Hypothalamus (tissue), 51 donors: ENCODE data around the gene ABHD13.

ENCODE experiments used
- DNase-seq, 51 donors: peaks; one replicate each; lab custom pipeline; 2025; lab: John Stamatoyannopoulos, UW

The ABHD13 gene

GRCh38 chr13:108218044-108218974, at the start of gene ABHD13:
Gene ABHD13, plus strand, starts transcription at chr13:108218392. Its CDS starts 10,827 bp downstream, at chr13:108229219.
- DNase-seq = peak; percentile 43 to 96 (median 85)

GRCh38 chr13:108168929-108169328, 49.3 kb upstream of the ABHD13 start:
- no peak for DNase-seq

GRCh38 chr13:108176685-108177274, 41.4 kb upstream of the ABHD13 start:
- peak in 18 of 51 donors; percentile 1 to 45 (median 10) for DNase-seq

GRCh38 chr13:108178078-108178477, 40.1 kb upstream of the ABHD13 start:
- no peak for DNase-seq

GRCh38 chr13:108182652-108183051, 35.5 kb upstream of the ABHD13 start:
- no peak for DNase-seq

- no peak for DNase-seq
Measured at GRCh38 chr13:108185223-108185622, 33.0 kb upstream of the ABHD13 start.

GRCh38 chr13:108188260-108188659, 29.9 kb upstream of the ABHD13 start:
- no peak for DNase-seq

- DNase-seq = no peak
Measured at GRCh38 chr13:108190897-108191296, 27.3 kb upstream of the ABHD13 start.

- no peak for DNase-seq
Measured at GRCh38 chr13:108193806-108194205, 24.4 kb upstream of the ABHD13 start.

- DNase-seq = no peak
Measured at GRCh38 chr13:108194435-108194936, 23.7 kb upstream of the ABHD13 start.

- no peak for DNase-seq
Measured at GRCh38 chr13:108195146-108195545, 23.0 kb upstream of the ABHD13 start.

GRCh38 chr13:108195861-108196260, 22.3 kb upstream of the ABHD13 start:
- DNase-seq = no peak

- DNase-seq = no peak
Measured at GRCh38 chr13:108200781-108201398, 17.3 kb upstream of the ABHD13 start.

GRCh38 chr13:108210551-108210950, 7.6 kb upstream of the ABHD13 start:
- DNase-seq = no peak

GRCh38 chr13:108212886-108213285, 5.3 kb upstream of the ABHD13 start:
- DNase-seq = no peak

GRCh38 chr13:108213946-108214345, 4.2 kb upstream of the ABHD13 start:
- no peak for DNase-seq

GRCh38 chr13:108214441-108215271, 3.5 kb upstream of the ABHD13 start:
- peak in 15 of 51 donors; percentile 4 to 63 (median 22) for DNase-seq

GRCh38 chr13:108215436-108215835, 2.8 kb upstream of the ABHD13 start, which contains the start of gene LIG4:
Gene LIG4, minus strand, starts transcription at chr13:108215536. Its CDS starts 4,268 bp downstream, at chr13:108211268.
- peak; percentile 18 to 94 (median 82) for DNase-seq

GRCh38 chr13:108217307-108218043, 717 bp upstream of the ABHD13 start:
- peak in 2 of 51 donors; percentile 24 to 35 for DNase-seq
